Measurements from ENCODE around the gene SPEF2.
"Not testable (repeated sequence)": the region's sequence is repeated elsewhere in the genome, so short reads cannot be mapped to it uniquely, and the experiment has no call there.

The SPEF2 gene

GRCh38 chr5:35852773-35853172 lies 235.1 kb downstream of the SPEF2 start:
- TF ChIP-seq YY1 (IDR thresholded peaks at IDR 0.05; ENCODE audit: insufficient read depth, insufficient read length): no peak
- TF ChIP-seq ZNF274 (IDR thresholded peaks at IDR 0.05; ENCODE audit: low read depth, low read length): no peak
- TF ChIP-seq SUZ12 (IDR thresholded peaks at IDR 0.05; ENCODE audit: extremely low read depth, insufficient read depth, insufficient read length): no peak
- peaks cover 2% of the 10 kb centered on the region; the same call in 1 of the 2 replicates for H3K9me3 ChIP-seq (ENCODE audit: insufficient read depth, low read length)
- H3K9ac ChIP-seq (ENCODE audit: insufficient read length, low read depth): no peak overlapping the region
- no peak overlapping the region for H3K4me3 ChIP-seq (ENCODE audit: insufficient read length, low read depth)
- no peaks in the 10 kb centered on the region for H3K36me3 ChIP-seq (ENCODE audit: insufficient read depth, insufficient read length, low read length)
- no peaks in the 10 kb centered on the region for H3K4me1 ChIP-seq (ENCODE audit: insufficient read depth, insufficient read length)
- DNase-seq (ENCODE audit: low read depth, low spot score): no peak
- H3K27me3 ChIP-seq (ENCODE audit: insufficient read depth, insufficient read length): no peaks in the 10 kb centered on the region

- H3K4me3 ChIP-seq (ENCODE audit: insufficient read length, low read depth): no peak overlapping the region
- DNase-seq (ENCODE audit: low read depth, low spot score): no peak
Measured at GRCh38 chr5:35853631-35854030, 236.0 kb downstream of the SPEF2 start.

DNA sequence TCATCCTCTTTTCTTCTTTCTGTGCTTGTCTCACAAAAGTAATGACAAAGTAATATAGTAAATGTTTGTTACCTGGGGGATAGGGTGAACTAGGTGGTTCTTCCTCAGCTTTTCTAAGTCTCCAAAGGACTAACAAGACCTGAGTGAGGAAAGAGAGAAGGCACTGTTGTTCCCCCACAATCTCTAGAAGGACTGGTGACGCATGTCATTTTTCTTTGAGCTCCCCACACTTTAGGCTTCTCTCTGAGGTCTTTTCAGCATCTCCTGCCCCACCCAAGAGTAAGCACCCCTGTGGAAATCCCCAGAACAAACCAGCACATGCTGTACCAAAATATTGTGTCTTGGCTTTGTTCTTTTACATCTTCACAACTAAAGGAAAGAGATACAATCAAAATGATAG lies 236.6 kb downstream of the SPEF2 start:
- no peak for DNase-seq (ENCODE audit: low read depth, low spot score)
- TF ChIP-seq YY1 (IDR thresholded peaks at IDR 0.05; ENCODE audit: insufficient read depth, insufficient read length) (no peak), SUZ12 (IDR thresholded peaks at IDR 0.05; ENCODE audit: extremely low read depth, insufficient read depth, insufficient read length) (no peak), ZNF274 (IDR thresholded peaks at IDR 0.05; ENCODE audit: low read depth, low read length) (no peak)
- H3K4me1 ChIP-seq (ENCODE audit: insufficient read depth, insufficient read length): no peaks in the 10 kb centered on the region

More at GRCh38 chr5:35853631-35854030, 236.0 kb downstream of the SPEF2 start:
- no peaks in the 10 kb centered on the region for H3K9me3 ChIP-seq (ENCODE audit: insufficient read depth, low read length)
- H3K9ac ChIP-seq (ENCODE audit: insufficient read length, low read depth): no peak overlapping the region
- H3K27me3 ChIP-seq (ENCODE audit: insufficient read depth, insufficient read length): no peaks in the 10 kb centered on the region
- no peaks in the 10 kb centered on the region for H3K36me3 ChIP-seq (ENCODE audit: insufficient read depth, insufficient read length, low read length)
- TF ChIP-seq SUZ12 (IDR thresholded peaks at IDR 0.05; ENCODE audit: extremely low read depth, insufficient read depth, insufficient read length) (no peak), ZNF274 (IDR thresholded peaks at IDR 0.05; ENCODE audit: low read depth, low read length) (no peak), YY1 (IDR thresholded peaks at IDR 0.05; ENCODE audit: insufficient read depth, insufficient read length) (no peak)
- H3K4me1 ChIP-seq (ENCODE audit: insufficient read depth, insufficient read length): no peaks in the 10 kb centered on the region

DNA sequence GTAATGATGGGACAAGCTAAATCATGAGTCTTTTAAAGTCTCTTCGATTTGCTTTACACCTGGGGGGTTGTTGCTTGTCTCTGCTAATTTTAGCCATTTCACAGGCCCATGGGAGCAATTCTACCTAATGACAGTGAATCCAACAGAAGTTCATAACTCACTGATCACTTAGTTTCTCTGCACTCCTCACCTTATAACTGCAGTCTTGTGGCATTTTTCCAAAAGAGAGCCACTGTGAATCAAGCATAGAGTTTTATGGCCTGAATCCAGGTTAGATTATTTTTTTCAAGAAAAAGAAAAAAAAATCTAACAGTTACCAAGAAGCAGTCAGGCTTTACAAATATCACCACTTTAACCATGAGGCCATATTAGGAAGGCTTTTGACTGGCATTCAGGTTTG lies 237.5 kb downstream of the SPEF2 start:
- TF ChIP-seq YY1 (IDR thresholded peaks at IDR 0.05; ENCODE audit: insufficient read depth, insufficient read length) (no peak), ZNF274 (IDR thresholded peaks at IDR 0.05; ENCODE audit: low read depth, low read length) (no peak)
- Histone ChIP-seq H3K36me3 (ENCODE audit: insufficient read depth, insufficient read length, low read length) (no peaks in the 10 kb centered on the region), H3K4me1 (ENCODE audit: insufficient read depth, insufficient read length) (no peaks in the 10 kb centered on the region), H3K4me3 (ENCODE audit: insufficient read length, low read depth) (no peak overlapping the region), H3K27me3 (ENCODE audit: insufficient read depth, insufficient read length) (no peaks in the 10 kb centered on the region), H3K9ac (ENCODE audit: insufficient read length, low read depth) (no peak overlapping the region), H3K9me3 (ENCODE audit: insufficient read depth, low read length) (no peaks in the 10 kb centered on the region)
- DNase-seq (ENCODE audit: low read depth, low spot score): no peak

More for the DNA sequence above, 236.6 kb downstream of the SPEF2 start:
- Histone ChIP-seq H3K4me3 (ENCODE audit: insufficient read length, low read depth) (no peak overlapping the region), H3K27me3 (ENCODE audit: insufficient read depth, insufficient read length) (no peaks in the 10 kb centered on the region), H3K9ac (ENCODE audit: insufficient read length, low read depth) (no peak overlapping the region), H3K9me3 (ENCODE audit: insufficient read depth, low read length) (no peaks in the 10 kb centered on the region), H3K36me3 (ENCODE audit: insufficient read depth, insufficient read length, low read length) (no peaks in the 10 kb centered on the region)

GRCh38 chr5:35856186-35856764 lies 238.6 kb downstream of the SPEF2 start:
- not testable (repeated sequence) for DNase-seq (ENCODE audit: low read depth, low spot score); H3K4me1 ChIP-seq (ENCODE audit: insufficient read depth, insufficient read length); H3K36me3 ChIP-seq (ENCODE audit: insufficient read depth, insufficient read length, low read length); H3K9ac ChIP-seq (ENCODE audit: insufficient read length, low read depth); H3K9me3 ChIP-seq (ENCODE audit: insufficient read depth, low read length); H3K4me3 ChIP-seq (ENCODE audit: insufficient read length, low read depth); H3K27me3 ChIP-seq (ENCODE audit: insufficient read depth, insufficient read length)

DNA sequence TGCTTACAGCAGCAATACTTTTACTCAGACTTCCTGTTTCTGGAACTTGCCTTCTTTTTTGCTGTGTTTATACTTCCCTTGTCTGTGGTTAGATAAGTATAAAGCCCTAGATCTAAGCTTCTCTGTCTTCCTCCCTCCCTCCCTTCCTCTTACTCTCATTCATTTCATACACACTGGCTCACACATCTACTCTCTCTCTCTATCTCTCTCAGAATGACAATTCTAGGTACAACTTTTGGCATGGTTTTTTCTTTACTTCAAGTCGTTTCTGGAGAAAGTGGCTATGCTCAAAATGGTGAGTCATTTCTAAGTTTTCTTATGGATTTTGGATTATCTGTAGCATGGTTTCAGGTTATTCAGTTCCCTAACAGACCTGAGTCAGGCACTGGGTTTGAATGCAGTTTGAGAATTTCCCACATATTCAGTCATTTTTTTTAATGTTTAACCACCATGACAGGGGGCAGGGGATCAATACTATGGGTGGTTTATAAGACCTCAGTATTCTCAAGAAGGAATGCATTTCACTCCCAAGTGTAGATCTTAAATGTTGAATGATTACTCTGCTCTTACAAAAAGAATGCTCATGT lies 239.2 kb downstream of the SPEF2 start, which contains the start of gene IL7R:
Gene IL7R (plus strand): TSS at position 127 of the 587 bp plus-strand sequence. CDS start 87 bp downstream, at position 214.
- Histone ChIP-seq H3K9me3 (ENCODE audit: insufficient read depth, low read length) (no peaks in the 10 kb centered on the region), H3K27me3 (ENCODE audit: insufficient read depth, insufficient read length) (no peaks in the 10 kb centered on the region), H3K4me1 (ENCODE audit: insufficient read depth, insufficient read length) (no peaks in the 10 kb centered on the region), H3K4me3 (ENCODE audit: insufficient read length, low read depth) (no peak within 1 kb of the TSS), H3K36me3 (ENCODE audit: insufficient read depth, insufficient read length, low read length) (no peaks in the 10 kb centered on the region), H3K9ac (ENCODE audit: insufficient read length, low read depth) (no peak within 1 kb of the TSS)
- DNase-seq (ENCODE audit: low read depth, low spot score): no peak
- TF ChIP-seq ZNF274 (IDR thresholded peaks at IDR 0.05; ENCODE audit: low read depth, low read length): no peak
- TF ChIP-seq YY1 (IDR thresholded peaks at IDR 0.05; ENCODE audit: insufficient read depth, insufficient read length): no peak
- no peak for TF ChIP-seq SUZ12 (IDR thresholded peaks at IDR 0.05; ENCODE audit: extremely low read depth, insufficient read depth, insufficient read length)

DNA sequence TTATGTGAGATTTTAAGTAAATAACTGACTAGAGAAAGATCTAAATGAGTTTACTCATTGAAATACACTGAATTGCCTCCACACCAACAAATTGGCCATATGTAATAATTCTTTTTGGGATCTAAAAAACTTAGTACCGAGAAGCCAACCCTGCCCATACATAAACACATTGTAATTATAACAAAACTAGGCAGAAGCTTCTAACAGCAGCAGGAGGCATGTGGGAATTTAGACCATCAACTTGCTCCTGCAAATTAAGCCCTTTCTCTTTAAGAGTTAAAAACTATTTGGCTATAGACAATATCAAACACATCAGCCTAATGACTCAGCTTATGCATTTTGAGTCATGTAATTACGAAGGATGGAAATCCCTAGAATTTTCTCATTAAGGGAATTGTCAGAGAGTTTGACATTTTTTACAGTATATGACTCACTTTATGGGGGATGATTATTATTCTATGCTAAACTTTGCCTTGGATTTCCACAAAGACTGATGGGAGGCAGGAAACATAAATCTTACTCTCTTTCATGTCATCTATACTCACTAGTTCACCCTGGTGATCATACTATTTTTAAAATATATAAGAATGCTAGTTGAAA lies 240.0 kb downstream of the SPEF2 start:
- no peaks in the 10 kb centered on the region for H3K27me3 ChIP-seq (ENCODE audit: insufficient read depth, insufficient read length)
- H3K9me3 ChIP-seq (ENCODE audit: insufficient read depth, low read length): no peaks in the 10 kb centered on the region
- no peak for DNase-seq (ENCODE audit: low read depth, low spot score)
- TF ChIP-seq SUZ12 (IDR thresholded peaks at IDR 0.05; ENCODE audit: extremely low read depth, insufficient read depth, insufficient read length) (no peak), ZNF274 (IDR thresholded peaks at IDR 0.05; ENCODE audit: low read depth, low read length) (no peak), YY1 (IDR thresholded peaks at IDR 0.05; ENCODE audit: insufficient read depth, insufficient read length) (no peak)
- H3K4me1 ChIP-seq (ENCODE audit: insufficient read depth, insufficient read length): no peaks in the 10 kb centered on the region
- H3K4me3 ChIP-seq (ENCODE audit: insufficient read length, low read depth): no peak overlapping the region
- no peak overlapping the region for H3K9ac ChIP-seq (ENCODE audit: insufficient read length, low read depth)
- no peaks in the 10 kb centered on the region for H3K36me3 ChIP-seq (ENCODE audit: insufficient read depth, insufficient read length, low read length)

Data from NT2/D1 (cell line).